Measurements from ENCODE around the gene PRKD1. TPM values are rescaled to one million over a fixed set of nuclear protein-coding genes. Genes with fewer than 3 reads are reported as not detected.
"Not testable (repeated sequence)": the region's sequence is repeated elsewhere in the genome, so short reads cannot be mapped to it uniquely, and the experiment has no call there.

The PRKD1 gene
- total RNA-seq, 1 experiment from 2014 or later, result 2.7 TPM

DNA sequence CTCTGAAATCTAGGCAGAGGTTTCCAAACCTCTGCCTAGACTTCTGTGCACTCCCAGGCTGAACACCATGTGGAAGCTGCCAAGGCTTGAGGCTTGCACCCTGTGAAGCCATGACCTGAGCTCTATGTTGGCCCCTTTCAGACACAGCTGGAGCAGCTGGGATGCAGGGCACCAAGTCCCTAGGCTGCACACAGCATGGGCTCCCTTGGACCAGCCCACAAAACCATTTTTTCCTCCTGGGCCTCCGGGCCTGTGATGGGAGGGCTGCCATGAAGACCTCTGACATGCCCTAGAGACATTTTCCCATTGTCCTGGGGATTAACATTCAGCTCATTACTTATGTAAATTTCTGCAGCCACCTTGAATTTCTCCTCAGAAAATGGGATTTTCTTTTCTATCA lies 88.0 kb downstream of the PRKD1 start:
- not testable (repeated sequence) for H3K14ac ChIP-seq (ENCODE audit: insufficient read depth, low read length); H3K27ac Mint-ChIP-seq; H4K20me1 ChIP-seq (ENCODE audit: control insufficient read depth, insufficient read depth, insufficient read length); H2BK120ac ChIP-seq (ENCODE audit: low read depth, low read length, poor library complexity, severe bottlenecking); DNase-seq; H3K18ac ChIP-seq (ENCODE audit: insufficient read length, low read depth, low read length); H3K4me3 Mint-ChIP-seq; H2AFZ ChIP-seq (ENCODE audit: low read length); H4K91ac ChIP-seq (ENCODE audit: insufficient read length, low read depth, low read length); H3K27me3 Mint-ChIP-seq (ENCODE audit: low read depth); H3K4me2 ChIP-seq (ENCODE audit: insufficient read depth, insufficient read length, low read length); H3K27me3 ChIP-seq (ENCODE audit: insufficient read depth, low read length); H4K5ac ChIP-seq (ENCODE audit: insufficient read length, low read depth, low read length); H4K8ac ChIP-seq (replicated peaks; ENCODE audit: insufficient read length, low read depth, low read length); H3K27ac ChIP-seq (ENCODE audit: insufficient read length, low read depth, low read length); H2BK12ac ChIP-seq (ENCODE audit: insufficient read length, low read depth, low read length); H2AK5ac ChIP-seq (ENCODE audit: insufficient read length, low read length); H2BK15ac ChIP-seq (ENCODE audit: low read depth, low read length); H3K4me1 Mint-ChIP-seq; H3K9ac ChIP-seq (ENCODE audit: extremely low read depth, insufficient read length, low read length); H2BK5ac ChIP-seq (ENCODE audit: insufficient read length, low read length); H3K79me2 ChIP-seq (ENCODE audit: insufficient read depth, low read length); H3K56ac ChIP-seq (ENCODE audit: insufficient read length, low read depth, low read length); H3K79me1 ChIP-seq (ENCODE audit: insufficient read depth, low read depth, low read length, poor library complexity, severe bottlenecking); H3K4ac ChIP-seq (ENCODE audit: low read depth, low read length); H3K23ac ChIP-seq (ENCODE audit: insufficient read length, low read depth, low read length); H3T11ph ChIP-seq (ENCODE audit: low read length); H3K4me1 ChIP-seq (ENCODE audit: insufficient read depth, low read length); H3K23me2 ChIP-seq (ENCODE audit: insufficient read length, low read depth, low read length, poor library complexity, severe bottlenecking); H2BK20ac ChIP-seq (ENCODE audit: low read depth, low read length, poor library complexity, severe bottlenecking)
- Mint-ChIP-seq H3K36me3 (ENCODE audit: insufficient read depth in 1 of 3, low read depth in 3 of 3) (peaks cover 25 to 36% (median 29%) of the 10 kb centered on the region in 3 experiments), H3K9me3 (peaks cover 45 to 50% of the 10 kb centered on the region in 2 experiments)
- WGBS (ENCODE audit: extremely low coverage, insufficient read length, low lambda C conversion rate), result no CpG with 5 or more reads among the region's 1 CpG
- peaks cover 29% of the 10 kb centered on the region for H3K9me3 ChIP-seq (ENCODE audit: control insufficient read depth, low read depth, low read length)
